Neural cell (in vitro differentiated cells): Measurements from ENCODE around the gene CAMK2B.

ENCODE experiments used
- CTCF ChIP-seq: fragments of 450-650 bp; IDR thresholded peaks from 2 replicates; pipeline ENCODE4 v1.5.1; 2014; ENCODE audit warnings: antibody characterized with exemption, mild to moderate bottlenecking, moderate library complexity; ENCODE audit not compliant: poor library complexity, severe bottlenecking
- EZH2 ChIP-seq: fragments of 200-600, 300-800 bp; shearing (Covaris generic), sonication (generic); IDR thresholded peaks from 2 replicates; pipeline ENCODE4 v1.6.1; 2014; ENCODE audit warnings: antibody characterized with exemption, low read length, borderline replicate concordance, mild to moderate bottlenecking; ENCODE audit not compliant: insufficient read depth, poor library complexity, severe bottlenecking

- TF ChIP-seq CTCF (no peak), EZH2 (no peak)
Measured at GRCh38 chr7:44206008-44206407, 119.4 kb downstream of the CAMK2B start.
